ENCODE data around the gene P2RX1. TPM values are rescaled to one million over a fixed set of nuclear protein-coding genes. Genes with fewer than 3 reads are reported as not detected.

Gene P2RX1
- total and polyA plus RNA-seq, 2 of the 4 experiments (the other 2 are of a cell fraction): not detected

GRCh38 chr17:3963237-3964201, 47.3 kb upstream of the P2RX1 start:
- CTCF ChIA-PET: no interaction called here
- H2AK5ac ChIP-seq (ENCODE audit: low read depth, low read length): no peak overlapping the region
- peak overlapping the region; percentile 60 for H3K4me3 ChIP-seq (ENCODE audit: insufficient read depth, low read depth, low read length)

More at GRCh38 chr17:3963237-3964201, 47.3 kb upstream of the P2RX1 start:
- Histone ChIP-seq H2BK120ac (ENCODE audit: low read depth, low read length) (no peak overlapping the region), H4K8ac (ENCODE audit: low read depth in 2 of 2, low read length in 2 of 2) (no peak overlapping the region), H2AFZ (replicated peaks; ENCODE audit: low read length, poor library complexity) (peak overlapping the region; percentile 92), H3K79me1 (ENCODE audit: low read depth in 1 of 2, low read length in 2 of 2) (no peaks in the 10 kb centered on the region), H3K56ac (ENCODE audit: extremely low read depth, insufficient read depth, low read length) (no peak overlapping the region), H3K9me1 (ENCODE audit: insufficient read depth, low read length) (peaks cover 10% of the 10 kb centered on the region), H3K27ac (ENCODE audit: insufficient read depth, low read length) (no peak overlapping the region), H3K9me3 (ENCODE audit: control insufficient read depth, insufficient read depth, low read length) (no peaks in the 10 kb centered on the region), H3K36me3 (ENCODE audit: control insufficient read depth, insufficient read depth, low read length) (no peaks in the 10 kb centered on the region), H3K23ac (ENCODE audit: low read depth, low read length) (no peak overlapping the region), H2BK15ac (ENCODE audit: low read depth, low read length) (no peak overlapping the region), H4K5ac (ENCODE audit: low read depth, low read length) (no peak overlapping the region), H3K14ac (replicated peaks; ENCODE audit: low read depth, low read length) (no peak overlapping the region), H2BK5ac (ENCODE audit: low read depth, low read length, poor library complexity, severe bottlenecking) (no peak overlapping the region), H3K4ac (ENCODE audit: low read depth, low read length) (no peak overlapping the region), H2BK20ac (ENCODE audit: low read depth, low read length) (no peak overlapping the region), H3K4me2 (ENCODE audit: low read depth, low read length) (no peak overlapping the region; the same call in 1 of the 2 replicates), H3K27me3 (ENCODE audit: control insufficient read depth, insufficient read depth, low read length) (peaks cover 49% of the 10 kb centered on the region), H2AK9ac (replicated peaks; ENCODE audit: low read depth, low read length, poor library complexity) (no peak overlapping the region), H3K9ac (ENCODE audit: low read depth, low read length) (no peak overlapping the region), H4K91ac (ENCODE audit: insufficient read depth, low read depth, low read length) (no peak overlapping the region), H3K4me1 (ENCODE audit: control insufficient read depth, insufficient read depth, low read length) (peaks cover 19% of the 10 kb centered on the region), H3K18ac (ENCODE audit: low read depth, low read length) (no peak overlapping the region), H4K20me1 (ENCODE audit: insufficient read depth, low read length) (no peaks in the 10 kb centered on the region)
- TF ChIP-seq POLR2A (IDR thresholded peaks at IDR 0.05; ENCODE audit: low read depth, low read length) (no peak), FOS (IDR thresholded peaks at IDR 0.05; ENCODE audit: low read depth, low read length) (no peak), ELK1 (IDR thresholded peaks at IDR 0.05; ENCODE audit: borderline replicate concordance, low read depth, low read length) (no peak), RAD21 (IDR thresholded peaks at IDR 0.05; ENCODE audit: low read length) (no peak), CEBPB (IDR thresholded peaks at IDR 0.05; ENCODE audit: low read depth, low read length) (no peak), MAZ (IDR thresholded peaks at IDR 0.05; ENCODE audit: borderline replicate concordance, low read depth, low read length) (no peak), NFE2L2 (IDR thresholded peaks at IDR 0.05; ENCODE audit: low read depth, low read length) (no peak), SMC3 (IDR thresholded peaks at IDR 0.05; ENCODE audit: low read depth, low read length) (no peak), RCOR1 (IDR thresholded peaks at IDR 0.05; ENCODE audit: insufficient replicate concordance, low read length) (no peak), RFX5 (IDR thresholded peaks at IDR 0.05; ENCODE audit: low read depth, low read length) (no peak), MXI1 (IDR thresholded peaks at IDR 0.05; ENCODE audit: borderline replicate concordance, low read depth, low read length) (no peak), USF2 (IDR thresholded peaks at IDR 0.05; ENCODE audit: low read depth, low read length) (no peak)
- BruUV-seq (replicated peaks): no TSS peak
- POLR2A ChIA-PET (ENCODE audit: unreplicated experiment): no interaction called here
- intact Hi-C loops (cut with micrococcal nuclease): no loop called here
- ATAC-seq (ENCODE audit: low read depth) (no peak), DNase-seq (no peak)
- dilution Hi-C loops (cut with HindIII; ENCODE audit: low sequenced_read_pairs, unreplicated experiment): no loop called here
- in situ Hi-C loops (cut with MboI; ENCODE audit: low sequenced_read_pairs): no loop called here
- 13% methylated on average over 11 of the region's 64 CpGs; no CpG with 5 or more reads in 1 of the 2 experiments for WGBS, 2 experiments (ENCODE audit: extremely low coverage in 2 of 2, insufficient read length in 1 of 2)
